HG02763 (cell line): Measurements from ENCODE around the gene TAS1R2.

Source experiments
- ATAC-seq: cut with Tn5 transposase; IDR thresholded peaks from one replicate; pipeline ENCODE4 v1.9.1; 2021; ENCODE audit warnings: mild to moderate bottlenecking, moderate library complexity; ENCODE audit not compliant: unreplicated experiment

The TAS1R2 gene

GRCh38 chr1:18803151-18803791 is 56.2 kb downstream of the TAS1R2 start:
- no peak for ATAC-seq

- no peak for ATAC-seq
Observed at GRCh38 chr1:18802231-18802630, 57.2 kb downstream of the TAS1R2 start.

GRCh38 chr1:18800258-18800657 is 59.2 kb downstream of the TAS1R2 start:
- no peak for ATAC-seq

- no peak for ATAC-seq
Observed at GRCh38 chr1:18799454-18799853, 60.0 kb downstream of the TAS1R2 start.

- no peak for ATAC-seq
Observed at GRCh38 chr1:18798946-18799345, 60.5 kb downstream of the TAS1R2 start.

- ATAC-seq: no peak
Observed at GRCh38 chr1:18798533-18798932, 60.9 kb downstream of the TAS1R2 start.

- ATAC-seq: no peak
Observed at GRCh38 chr1:18796950-18797349, 62.5 kb downstream of the TAS1R2 start.

- no peak for ATAC-seq
Observed at GRCh38 chr1:18795002-18795689, 64.3 kb downstream of the TAS1R2 start.

GRCh38 chr1:18794561-18794960 is 64.9 kb downstream of the TAS1R2 start:
- ATAC-seq: no peak

GRCh38 chr1:18794051-18794450 is 65.4 kb downstream of the TAS1R2 start:
- no peak for ATAC-seq

GRCh38 chr1:18793164-18793563 is 66.3 kb downstream of the TAS1R2 start:
- no peak for ATAC-seq

GRCh38 chr1:18792747-18793146 is 66.7 kb downstream of the TAS1R2 start:
- ATAC-seq: no peak
